ENCODE measurements around the gene PSD.

The PSD gene

GRCh38 chr10:102376901-102377300 is 41.7 kb downstream of the PSD start:
- Histone ChIP-seq H3K9me3 (ENCODE audit: insufficient read depth, low read depth, low read length) (no peaks in the 10 kb centered on the region), H3K4me1 (ENCODE audit: insufficient read depth, low read length, poor library complexity, severe bottlenecking) (no peaks in the 10 kb centered on the region), H3F3A (ENCODE audit: low read depth) (no peaks in the 10 kb centered on the region), H4K20me1 (ENCODE audit: insufficient read depth, low read length, poor library complexity, severe bottlenecking) (no peaks in the 10 kb centered on the region), H3K27me3 (ENCODE audit: insufficient read depth, low read length, poor library complexity, severe bottlenecking) (no peaks in the 10 kb centered on the region), H3K4me2 (ENCODE audit: low read depth, low read length, poor library complexity, severe bottlenecking) (no peak overlapping the region), H3K9me2 (replicated peaks; ENCODE audit: low read depth, low read length) (no peaks in the 10 kb centered on the region), H3K4me3 (ENCODE audit: low read length, poor library complexity, severe bottlenecking) (no peak overlapping the region), H3K36me3 (ENCODE audit: insufficient read depth, low read length) (peaks cover 68% of the 10 kb centered on the region; the same call in 1 of the 2 replicates), H3K79me2 (ENCODE audit: insufficient read depth, low read length) (no peaks in the 10 kb centered on the region), H2AFZ (ENCODE audit: low read length) (no peak overlapping the region), H3K9ac (ENCODE audit: low read depth, low read length, poor library complexity, severe bottlenecking) (no peak overlapping the region)
- TF ChIP-seq EZH2phosphoT487 (IDR thresholded peaks at IDR 0.05; ENCODE audit: borderline replicate concordance) (no peak), CTCF (conservative IDR thresholded peaks at IDR 0.05; ENCODE audit: low read length) (no peak)

DNA sequence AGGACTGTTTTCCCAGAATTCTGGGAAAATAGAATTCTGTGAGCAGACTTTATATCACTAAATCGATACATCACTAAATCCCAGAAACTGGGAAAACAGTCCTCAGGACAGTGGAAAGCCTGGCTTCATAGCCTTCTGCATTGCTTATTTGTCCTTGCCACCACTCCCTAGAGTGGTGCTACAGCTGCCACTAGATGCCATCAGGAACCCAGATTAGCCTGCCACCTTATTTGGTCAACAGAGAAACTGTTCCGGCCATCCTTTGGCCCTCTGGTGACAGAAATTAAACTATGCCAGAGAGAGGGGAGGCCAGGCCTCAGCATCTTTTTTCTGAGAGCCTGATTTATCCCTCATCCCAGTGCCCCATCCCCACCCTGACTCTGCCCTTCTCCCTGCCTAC is 42.7 kb downstream of the PSD start:
- Histone ChIP-seq H3K4me2 (ENCODE audit: low read depth, low read length, poor library complexity, severe bottlenecking) (no peak overlapping the region), H3K36me3 (ENCODE audit: insufficient read depth, low read length) (peaks cover 67% of the 10 kb centered on the region; the same call in 1 of the 2 replicates), H3K79me2 (ENCODE audit: insufficient read depth, low read length) (no peaks in the 10 kb centered on the region), H3K9me2 (replicated peaks; ENCODE audit: low read depth, low read length) (no peaks in the 10 kb centered on the region), H3K4me3 (ENCODE audit: low read length, poor library complexity, severe bottlenecking) (no peak overlapping the region), H3K27me3 (ENCODE audit: insufficient read depth, low read length, poor library complexity, severe bottlenecking) (no peaks in the 10 kb centered on the region), H3K4me1 (ENCODE audit: insufficient read depth, low read length, poor library complexity, severe bottlenecking) (no peaks in the 10 kb centered on the region), H4K20me1 (ENCODE audit: insufficient read depth, low read length, poor library complexity, severe bottlenecking) (no peaks in the 10 kb centered on the region), H2AFZ (ENCODE audit: low read length) (no peak overlapping the region), H3K9me3 (ENCODE audit: insufficient read depth, low read depth, low read length) (no peaks in the 10 kb centered on the region), H3F3A (ENCODE audit: low read depth) (no peaks in the 10 kb centered on the region), H3K9ac (ENCODE audit: low read depth, low read length, poor library complexity, severe bottlenecking) (no peak overlapping the region)
- TF ChIP-seq CTCF (conservative IDR thresholded peaks at IDR 0.05; ENCODE audit: low read length) (no peak), EZH2phosphoT487 (IDR thresholded peaks at IDR 0.05; ENCODE audit: borderline replicate concordance) (no peak)

DNA sequence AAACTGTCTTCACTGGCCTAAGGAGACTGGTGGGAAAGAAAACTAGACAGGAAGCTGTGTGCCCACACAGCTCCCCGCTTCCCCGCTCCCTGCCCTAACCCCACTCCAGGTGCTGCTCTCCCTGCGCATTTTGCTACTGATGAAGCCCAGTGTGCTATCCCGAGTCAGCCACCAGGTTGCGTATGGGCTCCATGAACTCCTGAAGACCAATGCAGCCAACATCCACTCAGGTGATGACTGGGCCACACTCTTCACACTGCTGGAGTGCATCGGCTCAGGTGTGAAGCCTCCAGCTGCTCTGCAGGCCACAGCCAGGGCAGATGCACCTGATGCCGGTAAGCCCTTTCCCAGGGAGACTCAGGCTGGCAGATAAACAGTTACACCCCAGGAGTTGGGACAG is 43.3 kb downstream of the PSD start:
- no peak overlapping the region for H3K4me3 ChIP-seq (ENCODE audit: low read length, poor library complexity, severe bottlenecking)
- H3K36me3 ChIP-seq (ENCODE audit: insufficient read depth, low read length) = peaks cover 68% of the 10 kb centered on the region; the same call in 1 of the 2 replicates
- H3K9me2 ChIP-seq (replicated peaks; ENCODE audit: low read depth, low read length) = no peaks in the 10 kb centered on the region
- no peak for TF ChIP-seq CTCF (conservative IDR thresholded peaks at IDR 0.05; ENCODE audit: low read length)
- TF ChIP-seq EZH2phosphoT487 (IDR thresholded peaks at IDR 0.05; ENCODE audit: borderline replicate concordance) = no peak
- no peaks in the 10 kb centered on the region for H3K9me3 ChIP-seq (ENCODE audit: insufficient read depth, low read depth, low read length)
- H2AFZ ChIP-seq (ENCODE audit: low read length) = no peak overlapping the region
- no peaks in the 10 kb centered on the region for H3K79me2 ChIP-seq (ENCODE audit: insufficient read depth, low read length)
- H3K4me1 ChIP-seq (ENCODE audit: insufficient read depth, low read length, poor library complexity, severe bottlenecking) = no peaks in the 10 kb centered on the region
- no peaks in the 10 kb centered on the region for H3K27me3 ChIP-seq (ENCODE audit: insufficient read depth, low read length, poor library complexity, severe bottlenecking)
- H3F3A ChIP-seq (ENCODE audit: low read depth) = no peaks in the 10 kb centered on the region
- H4K20me1 ChIP-seq (ENCODE audit: insufficient read depth, low read length, poor library complexity, severe bottlenecking) = no peaks in the 10 kb centered on the region
- H3K4me2 ChIP-seq (ENCODE audit: low read depth, low read length, poor library complexity, severe bottlenecking) = no peak overlapping the region
- H3K9ac ChIP-seq (ENCODE audit: low read depth, low read length, poor library complexity, severe bottlenecking) = no peak overlapping the region
